Activated CD4-positive, alpha-beta T cell treated with anti-CD3 and anti-CD28 coated beads, Interleukin-2, amount 50 U/mL, for 16 hours (primary cell): Measurements from ENCODE around the gene NR2C2AP.

Source experiments
- DNase-seq: peaks from one replicate; pipeline ENCODE4 v3.0.0-alpha.2; 2020

The NR2C2AP gene

DNA sequence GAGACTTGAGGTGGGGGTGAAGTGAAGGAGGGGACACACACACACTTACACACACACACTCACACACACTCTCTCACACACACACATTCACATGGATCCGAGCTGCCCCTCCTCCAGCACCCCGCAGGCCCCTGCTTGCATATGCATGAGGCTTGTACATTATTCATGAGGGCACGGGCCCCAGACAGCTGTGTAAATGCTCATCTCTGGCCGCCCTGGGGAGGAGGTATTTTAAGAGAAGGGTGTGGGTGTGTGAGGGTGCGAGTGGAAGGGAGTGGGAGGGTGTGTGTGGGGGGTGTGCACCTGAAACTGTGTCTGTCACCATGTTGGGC, 10.9 kb upstream of the NR2C2AP start:
- no peak for DNase-seq

- DNase-seq, result no peak
These were observed 10.4 kb upstream of the NR2C2AP start for GRCh38 chr19:19213426-19214158.

DNA sequence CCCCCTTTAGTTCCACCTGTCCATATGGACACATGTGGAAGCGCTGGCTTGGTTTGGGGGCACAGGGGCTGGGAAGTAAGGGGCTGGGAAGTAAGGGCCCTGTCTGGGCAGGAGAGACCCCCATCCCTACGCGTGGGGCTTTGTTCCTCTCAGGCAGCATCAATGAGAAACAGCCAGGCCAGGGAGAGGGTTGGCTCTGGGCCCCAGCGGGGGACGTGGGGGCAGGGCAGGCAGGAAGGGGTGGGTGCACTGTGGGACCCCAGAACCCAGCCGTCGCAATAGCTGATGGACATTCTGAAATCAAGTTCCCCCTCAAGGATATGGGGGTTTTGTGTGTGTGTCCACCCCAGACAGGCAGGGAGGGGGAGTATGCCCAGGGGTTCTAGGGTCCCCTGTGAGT, 9.7 kb upstream of the NR2C2AP start:
- no peak for DNase-seq

DNA sequence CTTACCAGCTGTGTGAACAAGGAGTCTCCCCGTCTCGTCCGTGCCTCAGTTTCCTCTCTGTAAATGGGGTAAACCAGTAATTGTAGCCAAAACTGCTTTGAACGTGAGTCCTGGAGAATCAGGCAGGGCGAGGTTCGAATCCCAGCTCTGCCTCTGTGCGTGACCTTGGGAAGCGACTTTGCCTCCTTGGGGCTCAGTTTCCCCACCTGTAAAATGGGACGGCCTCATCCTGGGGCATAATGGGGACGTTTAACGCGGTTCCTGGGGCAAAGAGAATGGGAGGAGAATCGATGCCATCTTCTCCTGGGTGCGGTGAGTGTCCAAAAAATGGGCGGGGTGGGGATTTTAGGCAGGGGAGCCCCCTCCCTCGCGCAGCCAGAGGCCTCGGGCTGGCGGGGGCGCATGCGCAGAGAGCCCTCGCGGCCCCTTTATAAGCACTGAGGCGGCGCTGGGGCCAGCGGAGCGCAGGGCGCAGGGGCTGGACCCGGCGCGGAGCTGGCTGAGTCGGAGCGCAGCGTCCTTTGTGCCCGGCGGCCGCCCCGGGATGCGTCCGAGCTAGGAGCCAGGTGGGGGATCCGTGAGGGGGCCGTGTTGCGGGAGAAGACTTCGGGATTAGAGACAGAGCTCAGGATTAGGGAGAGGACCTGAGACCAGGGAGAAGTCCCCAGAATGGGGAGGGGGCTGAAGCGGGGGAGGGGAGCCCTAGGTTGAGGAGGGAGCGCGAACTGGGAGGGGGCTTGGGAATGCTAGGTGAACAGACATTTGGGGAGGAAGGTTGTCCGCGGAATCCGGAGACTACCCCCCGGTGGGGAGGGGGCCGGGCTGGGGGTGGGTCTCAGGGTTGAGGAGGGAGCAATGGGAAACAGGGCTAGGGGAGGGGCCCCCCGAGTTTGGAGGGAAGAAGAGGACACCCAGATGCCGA, 8.5 kb upstream of the NR2C2AP start, which contains the start of gene NCAN:
Gene NCAN (plus strand): TSS at position 460 of the 922 bp plus-strand sequence. CDS start 4,996 bp downstream, outside the sequence.
- no peak for DNase-seq

- DNase-seq, result no peak
These were observed 6.2 kb upstream of the NR2C2AP start for GRCh38 chr19:19209372-19209771.

DNA sequence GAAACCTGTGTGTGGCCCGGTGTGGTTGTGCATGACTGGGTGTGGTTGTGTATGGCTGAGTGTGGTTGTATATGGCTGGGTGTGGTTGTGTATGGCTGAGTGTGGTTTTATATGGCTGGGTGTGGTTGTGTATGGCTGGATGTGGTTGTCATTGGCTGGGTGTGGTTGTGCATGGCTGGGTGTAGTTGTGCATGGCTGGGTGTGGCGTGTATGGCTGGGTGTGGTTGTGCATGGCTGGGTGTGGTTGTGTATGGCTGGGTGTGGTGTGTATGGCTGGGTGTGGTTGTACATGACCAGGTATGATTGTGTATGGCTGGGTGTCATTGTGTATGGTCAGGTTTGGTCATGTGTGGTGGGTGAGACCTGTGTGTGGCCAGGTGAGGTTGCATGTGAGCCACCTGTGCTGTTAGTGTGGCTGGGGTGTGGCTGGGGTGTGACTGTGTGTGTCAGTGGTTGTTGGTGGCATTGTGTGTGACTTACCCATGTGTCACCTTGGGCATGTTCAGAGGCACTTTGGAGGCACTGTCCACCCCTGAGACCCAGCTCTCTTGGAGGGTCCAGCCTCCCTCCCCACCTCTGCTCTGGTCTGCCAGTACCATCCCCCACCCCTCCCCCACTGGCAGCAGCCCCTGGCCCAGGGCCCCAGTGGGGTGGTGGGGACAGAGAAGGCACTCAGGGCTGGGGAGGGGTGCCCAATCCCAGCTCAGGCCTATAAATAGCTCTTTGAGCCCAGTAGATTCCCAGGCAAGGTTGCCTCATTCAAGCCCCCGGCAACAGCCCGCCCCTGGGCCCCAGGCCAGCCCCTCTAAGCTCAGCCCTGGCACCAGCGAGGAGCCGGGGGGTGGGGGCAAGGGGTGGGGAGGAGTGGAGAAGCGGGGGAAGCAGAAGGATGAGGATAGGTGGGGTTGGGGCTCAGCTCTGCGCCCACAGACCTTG, 4.7 kb upstream of the NR2C2AP start:
- DNase-seq, result no peak

DNA sequence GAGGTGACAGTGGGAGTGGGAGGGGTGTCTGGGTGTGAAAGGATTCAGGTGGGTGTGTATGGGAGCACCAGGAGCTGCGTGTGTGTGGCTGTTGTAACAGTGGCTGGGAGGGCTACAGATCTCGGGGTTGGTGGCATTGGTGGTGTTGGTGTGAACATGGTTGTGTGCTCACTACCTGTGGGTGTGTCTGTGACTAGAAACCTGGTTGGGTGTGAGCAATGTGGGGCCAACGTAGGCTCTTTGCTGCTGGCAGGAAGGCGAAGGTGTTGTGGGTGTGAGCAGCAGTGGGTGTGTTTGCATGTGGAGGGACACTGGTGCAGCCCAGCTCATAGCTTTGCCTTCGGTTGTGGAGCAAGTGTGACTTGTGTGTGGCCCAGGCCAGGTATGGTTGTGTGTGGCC, 3.7 kb upstream of the NR2C2AP start:
- DNase-seq, result no peak

- DNase-seq, result no peak
These were observed 2.5 kb upstream of the NR2C2AP start for GRCh38 chr19:19205416-19206410.

GRCh38 chr19:19204181-19204580, 967 bp upstream of the NR2C2AP start:
- no peak for DNase-seq

GRCh38 chr19:19202707-19203011, 555 bp downstream of the NR2C2AP start:
- DNase-seq, result no peak

GRCh38 chr19:19201697-19202630, 1.2 kb downstream of the NR2C2AP start:
- no peak for DNase-seq

GRCh38 chr19:19193926-19194325, 9.3 kb downstream of the NR2C2AP start:
- no peak for DNase-seq

GRCh38 chr19:19192910-19193423, 10.2 kb downstream of the NR2C2AP start:
- DNase-seq, result no peak

DNA sequence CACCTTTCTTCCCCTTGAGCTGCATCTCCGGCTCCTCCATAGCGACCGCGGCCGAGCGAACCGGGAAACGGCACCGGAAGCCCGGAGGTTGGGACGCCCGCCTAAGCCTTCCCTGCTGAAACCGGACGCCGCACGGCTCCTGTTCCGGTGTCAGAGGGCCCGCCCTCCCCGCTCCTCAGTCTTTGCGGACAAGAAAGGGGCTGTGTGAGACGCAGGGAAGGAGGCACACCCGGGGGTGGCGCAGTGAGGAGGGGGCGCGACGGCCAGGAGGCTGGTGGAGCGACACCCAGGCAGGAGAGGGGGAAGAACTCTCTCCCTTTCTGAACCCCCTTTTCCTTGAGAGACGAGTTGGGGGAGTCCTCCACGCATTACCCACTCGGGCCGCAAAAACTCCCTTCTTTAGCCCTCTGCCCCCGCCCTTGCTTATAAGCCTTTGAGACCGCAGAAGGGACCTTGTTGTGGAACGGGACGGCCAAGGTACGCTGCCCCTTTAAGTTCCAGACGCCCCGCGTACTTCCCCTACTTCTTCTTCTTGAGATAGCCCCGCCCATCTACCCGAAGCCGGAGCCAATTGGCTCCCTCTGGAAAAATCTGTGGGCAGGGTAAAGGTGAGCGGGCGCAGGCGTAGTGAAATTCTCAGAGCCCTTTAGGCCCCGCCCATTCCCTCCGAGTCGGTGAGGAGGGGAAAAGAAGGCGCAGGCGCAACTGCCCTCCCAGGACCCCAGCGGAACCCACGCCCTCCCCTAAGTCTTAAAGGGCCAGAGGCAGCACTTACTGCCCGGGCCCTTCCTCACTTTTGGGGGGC, 10.9 kb downstream of the NR2C2AP start, which contains the start of the genes BORCS8 and RFXANK:
Gene BORCS8 (minus strand): TSS at position 75 of the 805 bp plus-strand sequence. CDS start 35 bp downstream, at position 40.
Gene RFXANK (plus strand): TSS at position 181 of the 805 bp plus-strand sequence. CDS start 1,689 bp downstream, outside the sequence.
- DNase-seq, result peak; percentile 100

GRCh38 chr19:19191768-19192077, 11.5 kb downstream of the NR2C2AP start:
- no peak for DNase-seq

DNA sequence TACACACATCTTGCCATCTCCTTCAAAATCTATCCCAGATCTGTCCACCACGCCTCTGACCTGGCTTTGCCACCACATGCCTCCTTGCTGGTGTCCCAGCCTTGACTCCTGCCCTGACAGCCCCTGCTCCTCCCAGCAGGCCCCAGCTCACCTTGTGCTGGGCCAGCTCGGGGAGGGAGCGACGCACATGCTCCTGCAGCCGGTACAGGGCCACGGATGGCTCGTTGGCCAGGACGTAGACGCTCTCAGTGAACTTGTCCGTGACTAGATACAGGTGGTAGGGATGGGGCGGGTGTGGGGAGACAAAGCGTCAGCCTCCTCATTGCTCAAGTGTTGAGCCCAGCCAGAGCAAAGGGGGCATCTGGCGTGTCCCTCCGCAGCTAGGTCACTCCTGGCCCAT, 16.5 kb downstream of the NR2C2AP start:
- DNase-seq, result no peak

- peak; percentile 66 for DNase-seq
These were observed 17.1 kb downstream of the NR2C2AP start for GRCh38 chr19:19185853-19186740.

DNA sequence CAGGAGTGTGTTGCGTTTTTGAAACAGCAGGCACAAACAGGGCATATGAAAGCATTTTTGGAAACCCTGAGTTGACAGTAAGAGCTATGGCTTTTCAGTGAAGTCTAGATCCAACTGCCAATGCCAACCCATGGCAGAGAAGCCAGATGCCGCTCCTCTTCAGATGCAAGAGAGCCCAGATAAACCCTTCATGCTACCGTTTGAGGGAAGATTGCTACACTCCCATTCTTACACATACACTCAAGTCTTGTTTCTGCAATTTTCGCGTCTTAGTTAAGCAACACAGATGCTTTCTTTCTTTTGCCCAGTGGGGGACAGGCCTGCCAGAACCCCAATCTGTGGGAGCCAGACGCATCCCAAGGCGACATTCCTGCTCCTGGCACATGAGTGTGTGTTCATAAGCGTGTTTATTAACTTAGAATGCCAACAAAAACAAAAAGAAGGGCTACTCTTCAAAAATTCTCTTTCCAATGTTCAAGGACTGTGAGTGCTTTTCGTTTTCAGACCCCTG, 21.7 kb downstream of the NR2C2AP start:
- DNase-seq, result no peak
